ENCODE results near the gene SDK1. TPM values are rescaled to one million over a fixed set of nuclear protein-coding genes. Genes with fewer than 3 reads are reported as not detected.

SDK1 gene
- total and polyA plus RNA-seq, 2 of the 8 experiments (the other 6 are each of a cell fraction or from before 2014, with no cell fraction given), result 3.3 to 7.2 TPM

DNA sequence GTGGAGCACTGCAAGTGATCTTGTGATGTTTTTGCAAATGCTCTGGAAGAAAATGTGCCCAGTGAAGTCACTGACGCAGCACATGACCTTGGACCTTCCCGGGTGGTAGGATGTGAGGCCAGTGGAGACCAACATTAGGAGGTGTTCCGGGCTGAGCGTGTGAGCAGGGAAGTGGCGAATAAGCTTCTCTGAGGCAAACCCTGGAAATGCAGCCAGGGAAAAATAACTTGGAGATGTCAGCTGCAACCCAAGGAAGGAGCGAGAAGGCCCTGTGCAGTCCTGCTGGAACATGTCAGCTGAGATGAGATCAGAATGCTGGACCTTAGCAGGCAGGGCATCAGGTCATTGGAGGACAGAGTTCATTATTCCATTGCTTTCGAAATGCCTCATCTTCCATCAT is 18.6 kb upstream of the SDK1 start:
- Histone ChIP-seq H4K8ac (ENCODE audit: extremely low read depth, insufficient read depth, low read length) (peak overlapping the region; percentile 52; the same call in 1 of the 2 replicates), H2AK5ac (ENCODE audit: low read depth, low read length) (peak overlapping the region; percentile 70; the same call in 1 of the 2 replicates), H3K27me3 (replicated peaks in 1 of 4; ENCODE audit: control insufficient read depth in 3 of 4, extremely low read depth in 1 of 4, insufficient read depth in 3 of 4, low read length in 3 of 4) (no peaks in the 10 kb centered on the region; a peak in 1 of 7 replicates), H3K4me1 (replicated peaks in 1 of 4; ENCODE audit: control insufficient read depth in 3 of 4, insufficient read depth in 4 of 4, low read length in 3 of 4) (peaks cover 0 to 19% (median 9%) of the 10 kb centered on the region in 4 experiments; a peak in 4 of 7 replicates), H3K9me3 (ENCODE audit: insufficient read depth in 2 of 2, low read depth in 1 of 2, low read length in 1 of 2) (no peaks in the 10 kb centered on the region), H3K18ac (ENCODE audit: extremely low read depth, low read length) (no peak overlapping the region), H3K9ac (replicated peaks in 1 of 4; ENCODE audit: extremely low read depth in 1 of 4, low read depth in 3 of 4, low read length in 3 of 4) (no peak overlapping the region), H3K79me1 (ENCODE audit: low read depth, low read length) (no peaks in the 10 kb centered on the region), H3K23ac (ENCODE audit: insufficient read length) (no peak overlapping the region), H2BK15ac (ENCODE audit: low read length) (0 out of 2 replicates have a peak overlapping the region, but pooled peaks have one; percentile 88), H2BK12ac (ENCODE audit: low read depth, low read length) (0 out of 2 replicates have a peak overlapping the region, but pooled peaks have one; percentile 85), H4K91ac (replicated peaks; ENCODE audit: insufficient read length, low read length) (peak overlapping the region; percentile 91), H4K5ac (ENCODE audit: insufficient read length, low read depth, low read length) (peak overlapping the region; percentile 10), H3K4ac (replicated peaks; ENCODE audit: insufficient read length, low read depth, low read length) (peak overlapping the region; percentile 65), H3K36me3 (ENCODE audit: control insufficient read depth in 2 of 4, insufficient read depth in 4 of 4, low read length in 3 of 4) (no peaks in the 10 kb centered on the region), H3K56ac (replicated peaks; ENCODE audit: insufficient read length, low read depth, low read length) (no peak overlapping the region), H2BK5ac (ENCODE audit: low read depth, low read length) (no peak overlapping the region), H3K27ac (ENCODE audit: low read depth, low read length) (no peak overlapping the region), H3K23me2 (ENCODE audit: low read depth, low read length) (no peaks in the 10 kb centered on the region; the same call in 1 of the 2 replicates), H2BK120ac (replicated peaks; ENCODE audit: low read depth, low read length) (peak overlapping the region; percentile 61), H3K4me2 (ENCODE audit: insufficient read depth in 1 of 2, low read depth in 2 of 2, low read length in 2 of 2) (no peak overlapping the region), H2AFZ (ENCODE audit: low read length) (no peak overlapping the region), H3K14ac (ENCODE audit: insufficient read length) (no peak overlapping the region), H3K79me2 (ENCODE audit: control insufficient read depth in 1 of 2, insufficient read depth in 2 of 2, low read length in 2 of 2) (no peaks in the 10 kb centered on the region), H2BK20ac (ENCODE audit: low read length) (peak overlapping the region; percentile 6; the same call in 1 of the 2 replicates), H4K20me1 (replicated peaks in 1 of 2; ENCODE audit: control insufficient read depth in 1 of 2, insufficient read depth in 2 of 2, low read length in 2 of 2) (no peaks in the 10 kb centered on the region), H3K4me3 (ENCODE audit: extremely low read depth in 1 of 4, insufficient read depth in 2 of 4, low read depth in 3 of 4, low read length in 4 of 4) (no peak overlapping the region)
- no peak for DNase-seq (ENCODE audit: low read depth in 1 of 2, low spot score in 2 of 2)
- TF ChIP-seq ZNF274 (IDR thresholded peaks at IDR 0.05; ENCODE audit: borderline replicate concordance, extremely low read depth, low read length) (no peak), CBX5 (IDR thresholded peaks at IDR 0.05; ENCODE audit: low read depth, low read length) (no peak), KDM5A (IDR thresholded peaks at IDR 0.05; ENCODE audit: low read length) (no peak), EZH2 (IDR thresholded peaks at IDR 0.05; ENCODE audit: low read depth, low read length, severe bottlenecking) (no peak), RXRA (IDR thresholded peaks at IDR 0.05; ENCODE audit: insufficient read depth, low read depth, low read length) (no peak), RAD21 (IDR thresholded peaks at IDR 0.05 in 1 of 2, conservative IDR thresholded peaks at IDR 0.05 in 1 of 2; ENCODE audit: low read depth in 2 of 2, low read length in 2 of 2) (no peak)
- no peak for FAIRE-seq
- WGBS, 2 experiments (ENCODE audit: extremely low coverage in 1 of 2, insufficient coverage in 1 of 2, insufficient read length in 1 of 2, insufficient replicate concordance in 2 of 2, low coverage in 1 of 2, low lambda C conversion rate in 2 of 2, missing lambda C conversion rate in 1 of 2), result 92% methylated on average over 7 of the region's 7 CpGs; no CpG with 5 or more reads in 1 of the 2 experiments
- ChIA-PET POLR2A (ENCODE audit: partially characterized antibody) (interaction anchor here (0.9 kb wide), 1 partner anchor 18 kb away, joined by 3 read pairs; no protein-coding TSS in a partner anchor), CTCF (ENCODE audit: partially characterized antibody) (interaction anchor here (1.5 to 2.2 kb wide), 2 partner anchors 19 to 117 kb away, joined by 4 to 6 read pairs; partner anchors contain the start of gene SDK1)
